ENCODE results near the gene PLXDC2.

The PLXDC2 gene

GRCh38 chr10:20271490-20271889, 455.3 kb downstream of the PLXDC2 start:
- no peak for DNase-seq (ENCODE audit: low read depth)

- DNase-seq (ENCODE audit: low read depth), result no peak
Observed at GRCh38 chr10:20272608-20273007, 456.4 kb downstream of the PLXDC2 start.

GRCh38 chr10:20274571-20274970, 458.3 kb downstream of the PLXDC2 start:
- DNase-seq (ENCODE audit: low read depth), result no peak

- no peak for DNase-seq (ENCODE audit: low read depth)
Observed at GRCh38 chr10:20276127-20276979, 460.1 kb downstream of the PLXDC2 start.

GRCh38 chr10:20277820-20278219, 461.6 kb downstream of the PLXDC2 start:
- no peak for DNase-seq (ENCODE audit: low read depth)

- DNase-seq (ENCODE audit: low read depth), result no peak
Observed at GRCh38 chr10:20281579-20281978, 465.3 kb downstream of the PLXDC2 start.

GRCh38 chr10:20287586-20287985, 471.4 kb downstream of the PLXDC2 start:
- no peak for DNase-seq (ENCODE audit: low read depth)

- no peak for DNase-seq (ENCODE audit: low read depth)
Observed at GRCh38 chr10:20288060-20288459, 471.8 kb downstream of the PLXDC2 start.

GRCh38 chr10:20289070-20289828, 473.0 kb downstream of the PLXDC2 start:
- DNase-seq (ENCODE audit: low read depth), result no peak

GRCh38 chr10:20298417-20298816, 482.2 kb downstream of the PLXDC2 start:
- no peak for DNase-seq (ENCODE audit: low read depth)

- no peak for DNase-seq (ENCODE audit: low read depth)
Observed at GRCh38 chr10:20299034-20299736, 483.0 kb downstream of the PLXDC2 start.

- DNase-seq (ENCODE audit: low read depth), result no peak
Observed at GRCh38 chr10:20300735-20301134, 484.5 kb downstream of the PLXDC2 start.

GRCh38 chr10:20302033-20302432, 485.8 kb downstream of the PLXDC2 start:
- DNase-seq (ENCODE audit: low read depth), result no peak

GRCh38 chr10:20303453-20304152, 487.4 kb downstream of the PLXDC2 start:
- DNase-seq (ENCODE audit: low read depth), result no peak

- no peak for DNase-seq (ENCODE audit: low read depth)
Observed at GRCh38 chr10:20313665-20314064, 497.4 kb downstream of the PLXDC2 start.

GRCh38 chr10:20314431-20314830, 498.2 kb downstream of the PLXDC2 start:
- DNase-seq (ENCODE audit: low read depth), result no peak

- DNase-seq (ENCODE audit: low read depth), result no peak
Observed at GRCh38 chr10:20327954-20328353, 511.7 kb downstream of the PLXDC2 start.

- no peak for DNase-seq (ENCODE audit: low read depth)
Observed at GRCh38 chr10:20330246-20330645, 514.0 kb downstream of the PLXDC2 start.

- no peak for DNase-seq (ENCODE audit: low read depth)
Observed at GRCh38 chr10:20334559-20334958, 518.3 kb downstream of the PLXDC2 start.

Measured in HS-5 (cell line).